Measurements from ENCODE around the gene USF1.

The USF1 gene

GRCh38 chr1:161061419-161061818 lies 15.6 kb upstream of the USF1 start:
- no peak for DNase-seq (ENCODE audit: extremely low read depth, low read depth)
- H3K4me3 ChIP-seq (replicated peaks; ENCODE audit: low read depth, low read length), result no peak overlapping the region
- no peak for TF ChIP-seq CTCF (IDR thresholded peaks at IDR 0.05; ENCODE audit: low read depth, low read length, missing control alignments)

- DNase-seq (ENCODE audit: extremely low read depth, low read depth), result no peak
- TF ChIP-seq CTCF (IDR thresholded peaks at IDR 0.05; ENCODE audit: low read depth, low read length, missing control alignments), result no peak
- H3K4me3 ChIP-seq (replicated peaks; ENCODE audit: low read depth, low read length), result no peak overlapping the region
These were observed 13.5 kb upstream of the USF1 start for GRCh38 chr1:161059293-161059692.

DNA sequence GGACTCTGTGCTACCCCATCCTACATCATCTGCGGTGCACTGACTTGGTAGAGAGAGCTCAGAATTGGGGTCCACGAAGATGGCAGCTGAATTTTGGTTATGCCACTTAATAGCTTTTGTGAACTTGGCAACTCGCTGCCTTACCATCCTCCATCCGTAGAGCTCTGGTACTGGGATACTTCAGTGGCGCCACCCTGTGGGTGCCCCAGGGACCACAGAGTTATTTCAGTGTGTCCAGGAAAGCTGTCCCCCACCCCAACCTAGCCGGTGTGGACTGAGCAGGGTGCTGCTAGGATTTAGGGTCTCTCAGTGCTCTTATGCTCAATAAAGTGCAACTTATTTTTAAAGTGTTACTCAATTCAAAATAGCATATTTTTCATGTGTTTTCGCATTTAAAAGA lies 9.0 kb upstream of the USF1 start:
- no peak for DNase-seq (ENCODE audit: extremely low read depth, low read depth)
- no peak overlapping the region for H3K4me3 ChIP-seq (replicated peaks; ENCODE audit: low read depth, low read length)
- peak; percentile 15 for TF ChIP-seq CTCF (IDR thresholded peaks at IDR 0.05; ENCODE audit: low read depth, low read length, missing control alignments)

- no peak overlapping the region for H3K4me3 ChIP-seq (replicated peaks; ENCODE audit: low read depth, low read length)
- no peak for DNase-seq (ENCODE audit: extremely low read depth, low read depth)
- TF ChIP-seq CTCF (IDR thresholded peaks at IDR 0.05; ENCODE audit: low read depth, low read length, missing control alignments), result no peak
These were observed 8.5 kb upstream of the USF1 start for GRCh38 chr1:161054232-161054631.

DNA sequence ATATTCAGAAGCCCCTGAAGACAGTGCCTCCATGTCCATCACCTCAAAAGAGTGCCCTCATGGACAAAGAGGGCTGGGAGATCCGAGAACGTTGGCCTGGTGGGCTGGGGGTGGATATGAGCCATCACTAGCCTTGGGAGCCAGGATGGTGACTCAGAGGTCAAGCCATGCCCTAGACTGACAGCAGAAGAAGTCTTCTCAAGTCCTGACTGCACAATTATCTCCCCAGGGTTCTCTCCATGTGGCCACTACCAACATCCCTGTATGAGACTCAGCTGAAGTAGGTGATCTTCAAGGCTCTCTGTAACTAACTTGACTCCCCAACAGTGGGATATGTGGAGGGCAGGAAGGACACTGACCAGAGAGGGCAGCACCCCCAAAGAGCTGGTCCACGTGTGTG lies 7.1 kb upstream of the USF1 start:
- TF ChIP-seq CTCF (IDR thresholded peaks at IDR 0.05; ENCODE audit: low read depth, low read length, missing control alignments), result no peak
- no peak for DNase-seq (ENCODE audit: extremely low read depth, low read depth)
- no peak overlapping the region for H3K4me3 ChIP-seq (replicated peaks; ENCODE audit: low read depth, low read length)

- no peak for TF ChIP-seq CTCF (IDR thresholded peaks at IDR 0.05; ENCODE audit: low read depth, low read length, missing control alignments)
- no peak overlapping the region for H3K4me3 ChIP-seq (replicated peaks; ENCODE audit: low read depth, low read length)
- no peak for DNase-seq (ENCODE audit: extremely low read depth, low read depth)
These were observed 5.4 kb upstream of the USF1 start for GRCh38 chr1:161051219-161051618.

DNA sequence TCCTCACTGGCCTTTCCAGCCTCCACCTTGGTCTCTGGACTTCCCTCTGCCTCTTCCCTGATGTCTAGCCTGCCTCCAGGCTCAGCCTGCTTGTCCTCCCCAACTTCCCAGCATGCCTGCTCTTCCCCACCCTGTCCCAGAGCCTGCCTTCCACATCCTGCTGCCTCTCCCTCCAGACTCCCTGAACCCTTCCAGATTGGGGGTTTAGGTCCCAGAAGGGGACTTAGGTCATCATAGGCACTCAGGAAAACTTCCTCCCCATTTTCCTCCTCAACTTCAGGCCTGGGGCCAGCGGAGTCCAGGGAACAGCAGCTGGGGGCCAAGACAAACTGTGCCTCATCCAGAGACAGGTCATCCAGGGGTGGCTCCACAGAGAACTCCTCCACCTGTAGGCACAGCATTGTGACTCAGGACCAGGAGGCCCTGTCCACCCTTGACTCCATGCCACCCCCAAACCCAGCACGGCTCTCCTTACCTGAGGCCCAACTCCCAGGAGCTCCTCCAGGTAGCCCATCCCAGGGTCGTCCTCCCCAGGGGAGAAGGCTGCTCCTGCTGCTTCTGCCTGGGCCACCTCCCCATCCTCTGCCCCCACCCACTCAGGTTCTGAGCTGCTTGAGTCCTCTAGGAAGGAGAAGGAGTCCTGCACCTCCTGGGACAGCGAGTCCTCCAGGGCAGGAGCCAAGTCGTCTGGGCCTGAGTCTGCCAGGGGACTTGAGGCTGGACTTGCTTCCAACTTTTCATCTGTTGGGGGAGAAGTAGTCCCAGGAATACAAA lies 3.4 kb upstream of the USF1 start:
- no peak overlapping the region for H3K4me3 ChIP-seq (replicated peaks; ENCODE audit: low read depth, low read length)
- no peak for DNase-seq (ENCODE audit: extremely low read depth, low read depth)
- no peak for TF ChIP-seq CTCF (IDR thresholded peaks at IDR 0.05; ENCODE audit: low read depth, low read length, missing control alignments)
